ENCODE measurements around the gene SYK.

SYK gene

DNA sequence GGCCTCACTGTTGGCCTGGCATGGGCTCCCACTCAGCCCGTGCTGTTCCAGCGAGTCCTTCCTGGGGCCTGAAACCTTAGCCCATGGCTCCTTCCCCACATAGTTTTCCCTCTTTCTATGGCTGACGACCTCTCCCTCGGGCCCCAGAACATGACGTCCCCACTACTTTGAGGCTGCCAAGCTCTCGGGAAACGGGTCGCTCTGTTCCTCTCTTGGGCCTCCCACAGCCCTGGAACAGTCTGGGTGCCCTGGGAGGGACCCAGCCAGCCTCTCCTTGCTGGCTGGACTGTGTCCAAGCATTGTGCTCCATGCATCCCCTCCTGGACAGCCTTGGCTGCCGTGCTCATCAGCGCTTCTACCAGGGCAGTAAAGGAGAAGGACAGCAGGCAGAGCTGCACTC lies 118.3 kb downstream of the SYK start:
- TF ChIP-seq ZNF274 (IDR thresholded peaks at IDR 0.05; ENCODE audit: low read depth, low read length): no peak

DNA sequence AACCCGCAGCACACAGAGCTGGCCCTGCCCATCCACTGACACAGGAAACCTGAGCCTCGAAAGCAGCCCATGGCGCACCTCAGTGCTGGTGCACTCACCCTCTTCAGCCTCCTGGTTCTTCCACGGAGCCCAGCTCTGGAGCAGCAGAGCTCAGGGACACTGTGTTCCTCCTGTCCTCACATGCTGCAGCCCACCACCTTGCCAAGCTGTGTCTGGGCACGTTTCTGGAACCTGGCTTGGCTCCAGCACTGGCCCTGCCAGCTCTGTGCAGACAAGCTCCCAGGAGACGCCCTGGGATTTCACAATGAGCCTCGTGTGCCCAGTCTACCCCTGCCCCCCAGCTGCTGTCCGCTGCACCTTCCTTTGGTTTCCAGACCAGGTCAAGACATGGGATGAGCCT lies 119.5 kb downstream of the SYK start:
- no peak overlapping the region for H3K4me3 ChIP-seq (ENCODE audit: low read length)
- no peak for TF ChIP-seq ZNF274 (IDR thresholded peaks at IDR 0.05; ENCODE audit: low read depth, low read length)

More for the DNA sequence above, 118.3 kb downstream of the SYK start:
- H3K4me3 ChIP-seq (ENCODE audit: low read length): no peak overlapping the region

DNA sequence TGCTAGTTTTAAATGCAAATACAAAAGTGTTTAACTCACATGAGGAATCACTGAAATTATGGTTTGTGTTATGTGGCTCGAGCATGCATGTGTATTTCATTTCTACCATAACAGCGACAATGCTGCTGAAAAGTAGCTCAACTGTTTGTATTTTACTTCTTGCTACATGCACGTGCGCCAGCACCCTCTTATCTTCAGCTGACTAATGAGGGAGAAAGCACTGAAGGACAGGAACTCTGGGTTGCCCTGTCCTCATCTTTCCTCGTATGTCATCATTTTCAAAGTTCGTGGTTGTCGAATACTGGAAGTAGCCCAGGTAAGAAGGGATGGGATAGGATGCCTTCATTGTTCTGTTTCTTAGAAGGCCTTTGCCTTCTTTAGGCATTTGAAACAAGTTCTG lies 120.3 kb downstream of the SYK start:
- no peak for TF ChIP-seq ZNF274 (IDR thresholded peaks at IDR 0.05; ENCODE audit: low read depth, low read length)

DNA sequence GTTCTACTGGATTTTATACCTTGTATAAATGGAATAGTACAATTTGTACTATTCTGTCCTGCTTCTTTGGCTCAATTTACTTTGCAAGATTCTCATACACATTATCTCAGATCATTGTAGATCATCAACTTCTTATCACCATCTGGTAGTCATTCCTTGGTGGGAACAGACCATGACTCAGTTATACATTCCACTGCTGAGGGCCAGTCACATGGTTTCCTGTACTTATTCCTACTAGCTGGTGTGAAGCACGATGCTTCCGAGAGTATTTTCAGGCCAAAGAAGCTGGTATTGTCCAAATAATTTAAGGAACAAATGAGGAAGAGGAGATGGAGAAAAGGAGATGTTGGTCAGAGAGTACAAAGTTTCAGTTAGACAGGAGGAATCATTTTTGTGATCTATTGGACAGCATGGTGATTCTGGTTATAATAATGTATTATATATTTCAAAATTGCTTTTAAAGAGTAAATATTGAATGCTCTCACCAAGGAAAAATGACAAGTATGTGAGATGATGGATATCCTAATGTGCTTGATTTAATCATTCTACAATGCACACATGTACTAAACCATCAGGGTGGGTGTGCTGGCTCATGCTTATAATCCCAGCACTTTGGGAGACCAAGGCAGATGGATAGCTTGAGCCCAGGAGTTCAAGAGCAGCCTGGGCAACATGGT lies 124.1 kb downstream of the SYK start:
- H3K4me3 ChIP-seq (ENCODE audit: low read length): no peak overlapping the region
- no peak for TF ChIP-seq ZNF274 (IDR thresholded peaks at IDR 0.05; ENCODE audit: low read depth, low read length)

More for the DNA sequence above, 120.3 kb downstream of the SYK start:
- no peak overlapping the region for H3K4me3 ChIP-seq (ENCODE audit: low read length)

DNA sequence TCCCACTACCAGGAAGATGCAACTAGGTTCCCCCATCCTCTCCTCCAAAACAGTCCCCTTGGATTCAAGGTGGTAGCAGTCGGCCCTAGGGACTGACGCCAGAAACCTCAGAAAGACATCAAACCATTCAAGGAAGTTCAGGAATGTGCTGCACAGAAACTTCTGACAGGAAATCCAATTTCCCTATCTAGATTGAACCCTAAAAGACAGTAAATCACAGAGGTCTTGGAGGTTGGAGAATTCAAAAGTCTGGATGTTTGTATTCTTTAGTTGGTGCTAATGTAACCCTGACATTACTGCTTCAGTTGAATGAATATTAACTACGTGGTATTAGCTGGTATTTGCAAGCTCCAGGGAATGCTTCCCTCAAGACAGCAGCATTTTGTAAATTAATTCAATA lies 125.3 kb downstream of the SYK start:
- no peak for TF ChIP-seq ZNF274 (IDR thresholded peaks at IDR 0.05; ENCODE audit: low read depth, low read length)

DNA sequence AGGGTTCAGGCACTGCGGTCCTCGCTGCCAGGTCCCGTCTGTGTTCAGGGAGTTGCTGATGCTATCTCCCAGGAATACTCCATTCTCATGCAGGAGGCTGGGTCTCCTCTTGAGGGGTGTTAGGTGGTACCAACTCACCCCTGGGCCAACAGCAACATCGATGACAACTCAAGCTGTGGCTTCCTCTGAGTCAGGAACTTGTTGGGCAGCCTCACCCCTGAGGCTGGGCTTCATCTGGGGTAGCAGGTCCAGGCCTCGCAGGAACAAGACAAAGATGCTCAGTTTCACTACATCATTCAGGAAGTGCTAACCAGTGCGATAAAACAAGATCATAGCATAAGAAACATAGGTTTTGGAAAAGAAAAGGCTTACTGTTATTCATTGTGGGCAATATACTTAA lies 125.9 kb downstream of the SYK start:
- no peak overlapping the region for H3K4me3 ChIP-seq (ENCODE audit: low read length)
- no peak for TF ChIP-seq ZNF274 (IDR thresholded peaks at IDR 0.05; ENCODE audit: low read depth, low read length)

More for the DNA sequence above, 125.3 kb downstream of the SYK start:
- H3K4me3 ChIP-seq (ENCODE audit: low read length): no peak overlapping the region

DNA sequence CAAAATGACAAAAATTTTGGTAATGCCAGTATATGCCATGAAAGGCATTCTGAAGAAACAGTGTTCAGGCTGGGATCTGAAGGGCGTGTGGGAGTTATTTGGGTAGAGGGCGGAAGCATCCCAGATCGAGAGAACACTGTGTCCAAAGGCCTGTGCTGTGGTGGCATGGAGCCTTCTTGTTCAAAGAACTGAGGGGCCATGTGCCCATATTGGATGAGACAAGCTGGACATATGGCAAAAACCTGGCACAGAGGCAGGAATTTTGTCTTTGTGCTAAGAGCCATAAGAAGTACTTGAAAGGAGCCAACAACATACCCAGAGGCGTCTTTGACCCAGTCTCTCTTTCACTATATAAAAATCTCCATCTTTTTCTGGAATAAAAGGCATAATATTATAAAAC lies 128.0 kb downstream of the SYK start:
- H3K4me3 ChIP-seq (ENCODE audit: low read length): no peak overlapping the region
- TF ChIP-seq ZNF274 (IDR thresholded peaks at IDR 0.05; ENCODE audit: low read depth, low read length): no peak

DNA sequence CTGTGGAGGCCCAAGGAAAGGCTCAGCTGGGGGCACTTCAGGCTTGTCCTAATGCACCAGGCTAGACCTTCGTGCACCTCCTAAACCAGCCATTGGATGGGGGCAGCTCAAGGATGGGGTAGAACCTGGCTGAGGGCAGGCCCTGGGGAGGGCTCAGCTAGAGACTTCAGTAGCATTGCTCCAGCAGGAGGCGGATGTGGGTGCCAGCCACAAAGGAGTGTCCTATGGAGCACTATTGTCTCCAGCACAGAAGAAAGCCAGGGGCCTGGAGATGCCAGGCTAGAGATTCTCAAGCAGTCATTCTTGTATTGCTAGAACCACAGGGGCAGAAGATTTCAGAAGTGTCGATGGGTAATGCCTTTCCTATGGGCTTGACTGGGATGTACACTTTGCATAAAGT lies 131.8 kb downstream of the SYK start:
- no peak for TF ChIP-seq ZNF274 (IDR thresholded peaks at IDR 0.05; ENCODE audit: low read depth, low read length)
- no peak overlapping the region for H3K4me3 ChIP-seq (ENCODE audit: low read length)

DNA sequence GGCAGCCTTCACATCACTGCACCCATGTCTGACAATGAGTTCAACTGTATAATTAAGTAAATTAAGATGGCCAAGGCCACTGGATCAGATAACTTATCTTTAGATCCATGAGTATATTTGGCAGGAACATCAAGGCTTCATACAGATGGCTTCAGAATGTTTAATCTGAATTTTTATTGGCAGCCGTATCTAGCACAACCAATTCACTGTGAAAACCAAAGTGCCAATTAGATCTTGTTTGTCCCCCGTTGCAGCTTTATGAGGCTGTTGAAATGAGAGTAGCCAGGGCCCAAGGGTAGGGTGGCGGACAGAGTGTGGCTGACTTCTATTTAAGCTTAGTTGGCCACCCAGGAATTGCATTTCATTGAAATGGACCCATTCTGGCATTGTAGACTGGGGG lies 137.7 kb downstream of the SYK start:
- no peak for TF ChIP-seq ZNF274 (IDR thresholded peaks at IDR 0.05; ENCODE audit: low read depth, low read length)
- no peak overlapping the region for H3K4me3 ChIP-seq (ENCODE audit: low read length)

DNA sequence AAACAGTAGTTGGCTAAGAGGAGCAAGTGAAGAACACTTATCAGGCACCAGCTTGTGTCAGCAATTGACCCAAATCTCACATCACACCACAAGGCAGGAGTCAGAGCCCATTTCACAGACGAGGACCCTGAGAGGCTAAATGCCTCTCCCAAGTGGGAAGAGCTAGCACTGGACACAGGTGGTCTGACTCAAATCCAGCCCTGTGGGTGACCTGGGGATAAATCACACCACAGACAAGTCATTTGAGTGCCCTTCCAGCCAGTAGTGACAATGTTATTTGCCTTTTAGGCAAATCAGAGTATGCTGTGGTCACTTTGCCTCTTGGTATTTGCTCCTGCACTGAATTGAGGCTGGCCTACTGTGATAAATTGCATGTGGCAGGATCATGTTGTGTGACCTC lies 138.7 kb downstream of the SYK start:
- H3K4me3 ChIP-seq (ENCODE audit: low read length): no peak overlapping the region
- no peak for TF ChIP-seq ZNF274 (IDR thresholded peaks at IDR 0.05; ENCODE audit: low read depth, low read length)

DNA sequence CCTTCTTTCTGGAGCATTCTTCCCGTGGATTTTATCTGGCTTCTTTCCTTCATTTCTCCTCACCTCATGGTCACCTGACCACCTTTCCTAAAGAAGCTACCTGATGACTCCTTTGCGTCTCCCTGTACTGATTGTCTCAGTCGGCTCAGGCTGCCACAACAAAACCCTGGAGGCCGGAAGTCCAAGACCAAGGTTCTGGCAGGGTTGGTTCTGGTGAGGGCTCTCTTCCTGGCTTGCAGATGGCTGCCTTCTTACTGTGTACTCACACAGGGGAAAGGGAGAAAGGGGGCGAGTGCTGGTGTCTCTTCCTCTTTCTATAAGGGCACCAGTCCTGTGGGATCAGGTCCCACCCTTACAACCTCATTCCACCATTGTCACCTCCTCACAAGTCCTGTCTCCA lies 140.0 kb downstream of the SYK start:
- no peak overlapping the region for H3K4me3 ChIP-seq (ENCODE audit: low read length)
- no peak for TF ChIP-seq ZNF274 (IDR thresholded peaks at IDR 0.05; ENCODE audit: low read depth, low read length)

DNA sequence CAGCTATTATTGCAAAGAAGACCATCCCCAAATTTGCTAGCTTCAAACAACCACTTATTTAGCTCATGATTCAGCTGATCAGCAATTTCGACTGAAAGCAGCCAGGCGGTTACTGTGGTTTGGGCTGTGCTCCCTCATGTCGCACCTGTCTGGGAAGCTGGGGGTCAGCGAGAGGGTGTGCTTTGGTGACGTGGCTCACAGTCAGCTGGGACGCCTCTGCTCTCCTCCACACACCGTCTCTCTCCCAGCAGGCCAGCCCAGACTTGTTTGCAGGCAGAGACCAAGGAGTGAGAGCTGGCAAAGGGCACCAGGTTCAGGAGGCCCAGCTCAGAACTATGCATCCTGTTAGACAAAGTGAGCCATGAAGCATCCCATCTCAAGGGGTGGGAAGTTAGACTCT lies 140.9 kb downstream of the SYK start:
- no peak overlapping the region for H3K4me3 ChIP-seq (ENCODE audit: low read length)
- no peak for TF ChIP-seq ZNF274 (IDR thresholded peaks at IDR 0.05; ENCODE audit: low read depth, low read length)

DNA sequence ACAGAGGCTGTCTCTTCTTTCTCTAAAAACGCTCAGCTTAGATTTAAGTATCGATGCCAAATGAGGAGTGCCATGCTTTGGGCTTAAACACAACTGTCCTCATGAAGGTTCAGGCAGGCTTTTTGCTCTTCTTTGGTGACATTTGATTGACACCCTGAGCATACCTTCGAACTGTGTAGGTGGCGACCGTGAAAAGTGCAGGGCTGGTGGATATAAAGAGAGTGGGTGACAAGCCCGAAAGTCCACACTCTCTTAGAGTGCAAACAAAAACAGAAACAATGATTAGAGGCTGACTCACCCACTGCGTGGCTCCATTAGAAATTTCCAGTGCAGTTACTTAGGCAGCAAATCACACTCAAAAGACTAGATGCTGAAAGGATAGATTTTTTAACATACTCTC lies 141.7 kb downstream of the SYK start:
- no peak for TF ChIP-seq ZNF274 (IDR thresholded peaks at IDR 0.05; ENCODE audit: low read depth, low read length)
- no peak overlapping the region for H3K4me3 ChIP-seq (ENCODE audit: low read length)

DNA sequence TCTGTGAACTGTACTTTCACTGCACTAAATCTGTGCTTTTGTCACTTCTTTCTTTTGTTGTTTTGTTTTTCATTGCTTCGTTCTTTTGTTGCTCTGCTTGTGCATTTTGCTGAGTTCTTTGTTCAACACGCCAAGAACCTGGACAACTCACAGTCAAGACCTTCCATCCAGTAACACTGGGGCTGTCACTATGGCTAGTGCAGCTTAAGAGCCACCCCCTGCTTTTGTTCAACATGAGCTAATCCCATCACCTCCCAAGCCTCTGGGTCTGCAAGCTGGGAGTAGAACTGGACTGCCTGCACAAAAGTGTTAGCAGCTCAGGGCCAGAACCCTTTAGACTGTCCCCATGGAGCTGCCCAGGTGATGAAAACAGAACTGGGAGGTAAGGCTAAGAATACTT lies 143.7 kb downstream of the SYK start:
- H3K4me3 ChIP-seq (ENCODE audit: low read length): no peak overlapping the region
- TF ChIP-seq ZNF274 (IDR thresholded peaks at IDR 0.05; ENCODE audit: low read depth, low read length): no peak

DNA sequence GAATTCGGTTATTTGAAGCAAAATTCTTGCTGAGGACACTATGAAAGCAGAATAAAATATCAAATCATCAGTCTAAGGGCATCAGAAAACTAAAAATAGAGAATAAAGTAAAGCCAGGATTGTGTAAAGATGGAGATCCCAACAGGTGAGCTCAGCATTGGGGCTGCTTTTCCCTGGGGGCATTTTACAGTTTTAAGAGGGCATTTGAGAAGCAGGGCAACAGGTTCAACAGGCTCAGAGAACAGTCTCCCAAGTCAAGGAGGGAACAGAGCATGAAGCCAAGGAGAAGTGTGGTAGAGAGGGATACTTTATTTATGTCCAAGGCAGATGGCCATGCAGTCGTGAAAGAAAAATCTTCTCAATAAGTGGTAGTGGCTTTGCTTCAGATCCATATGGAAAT lies 145.4 kb downstream of the SYK start:
- no peak overlapping the region for H3K4me3 ChIP-seq (ENCODE audit: low read length)
- TF ChIP-seq ZNF274 (IDR thresholded peaks at IDR 0.05; ENCODE audit: low read depth, low read length): no peak
